ENCODE results near the gene PTPRM.

PTPRM gene

GRCh38 chr18:7600036-7600435 is 32.9 kb downstream of the PTPRM start:
- no peak for DNase-seq (ENCODE audit: low read depth)

- no peak for DNase-seq (ENCODE audit: low read depth)
These were observed 33.6 kb downstream of the PTPRM start for GRCh38 chr18:7600528-7601245.

- no peak for DNase-seq (ENCODE audit: low read depth)
These were observed 34.1 kb downstream of the PTPRM start for GRCh38 chr18:7601246-7601615.

GRCh38 chr18:7601936-7602335 is 34.8 kb downstream of the PTPRM start:
- DNase-seq (ENCODE audit: low read depth), result no peak

- no peak for DNase-seq (ENCODE audit: low read depth)
These were observed 36.3 kb downstream of the PTPRM start for GRCh38 chr18:7603259-7604000.

GRCh38 chr18:7604361-7604760 is 37.2 kb downstream of the PTPRM start:
- no peak for DNase-seq (ENCODE audit: low read depth)

- DNase-seq (ENCODE audit: low read depth), result no peak
These were observed 38.6 kb downstream of the PTPRM start for GRCh38 chr18:7605705-7606104.

GRCh38 chr18:7607540-7608173 is 40.5 kb downstream of the PTPRM start:
- DNase-seq (ENCODE audit: low read depth), result no peak

- DNase-seq (ENCODE audit: low read depth), result no peak
These were observed 41.0 kb downstream of the PTPRM start for GRCh38 chr18:7608174-7608550.

- no peak for DNase-seq (ENCODE audit: low read depth)
These were observed 41.7 kb downstream of the PTPRM start for GRCh38 chr18:7608781-7609201.

- no peak for DNase-seq (ENCODE audit: low read depth)
These were observed 42.5 kb downstream of the PTPRM start for GRCh38 chr18:7609617-7610016.

- no peak for DNase-seq (ENCODE audit: low read depth)
These were observed 46.9 kb downstream of the PTPRM start for GRCh38 chr18:7614042-7614441.

GRCh38 chr18:7615840-7616239 is 48.7 kb downstream of the PTPRM start:
- no peak for DNase-seq (ENCODE audit: low read depth)

- DNase-seq (ENCODE audit: low read depth), result no peak
These were observed 49.5 kb downstream of the PTPRM start for GRCh38 chr18:7616661-7617060.

- no peak for DNase-seq (ENCODE audit: low read depth)
These were observed 50.8 kb downstream of the PTPRM start for GRCh38 chr18:7617738-7618422.

GRCh38 chr18:7618891-7619442 is 51.9 kb downstream of the PTPRM start:
- DNase-seq (ENCODE audit: low read depth), result no peak

- DNase-seq (ENCODE audit: low read depth), result no peak
These were observed 52.6 kb downstream of the PTPRM start for GRCh38 chr18:7619676-7620075.

GRCh38 chr18:7622721-7623120 is 55.6 kb downstream of the PTPRM start:
- no peak for DNase-seq (ENCODE audit: low read depth)

GRCh38 chr18:7623681-7624080 is 56.6 kb downstream of the PTPRM start:
- no peak for DNase-seq (ENCODE audit: low read depth)

- no peak for DNase-seq (ENCODE audit: low read depth)
These were observed 57.6 kb downstream of the PTPRM start for GRCh38 chr18:7624697-7625096.

- DNase-seq (ENCODE audit: low read depth), result no peak
These were observed 59.2 kb downstream of the PTPRM start for GRCh38 chr18:7626175-7626921.

Data from activated T-cell treated with anti-CD3 and anti-CD28 coated beads for 48 hours (primary cell).